CD14-positive monocyte (primary cell): ENCODE results near the gene SEMA3E. TPM values are rescaled to one million over a fixed set of nuclear protein-coding genes. Genes with fewer than 3 reads are reported as not detected.

Experiments used
- DNase-seq, 3 donors: peaks; one replicate each; pipeline ENCODE4 v3.0.0-alpha.2; 2011 to 2022
- H2AFZ ChIP-seq: 2 replicates; pipeline ENCODE4 v1.6.0; 2012; ENCODE audit warnings: mild to moderate bottlenecking, low read depth, low read length, inconsistent platforms; ENCODE audit not compliant: insufficient read depth, poor library complexity, severe bottlenecking
- H3K27ac ChIP-seq, 2 donors: 1 replicate in 1 of 2; 2 replicates in 1 of 2; pipeline ENCODE4 v1.5.1; 2012 to 2013; ENCODE audit warnings: low read length in 2 of 2, control low read depth in 1 of 2, inconsistent platforms in 1 of 2, low read depth in 1 of 2, mild to moderate bottlenecking in 1 of 2
- H3K27me3 ChIP-seq, 2 donors: one replicate each; pipeline versions ENCODE4 v1.6.0 to v1.6.1; 2011 to 2013; ENCODE audit warnings: low read length in 2 of 2; ENCODE audit not compliant: control insufficient read depth in 2 of 2, insufficient read depth in 2 of 2
- H3K36me3 ChIP-seq, 2 donors: replicated peaks in 1 of 2; 1 replicate in 1 of 2; 2 replicates in 1 of 2; pipeline versions ENCODE4 v1.5.1 to v1.6.1; 2012 to 2013; ENCODE audit warnings: low read length in 2 of 2, control low read depth in 1 of 2, inconsistent platforms in 1 of 2, mild to moderate bottlenecking in 1 of 2; ENCODE audit not compliant: insufficient read depth in 2 of 2, control insufficient read depth in 1 of 2
- H3K4me1 ChIP-seq, 2 donors: 1 replicate in 1 of 2; 2 replicates in 1 of 2; pipeline versions ENCODE4 v1.5.1 to v1.6.1; 2012 to 2013; ENCODE audit warnings: low read length in 2 of 2, control low read depth in 1 of 2, inconsistent platforms in 1 of 2, mild to moderate bottlenecking in 1 of 2, moderate library complexity in 1 of 2; ENCODE audit not compliant: insufficient read depth in 2 of 2, control insufficient read depth in 1 of 2
- H3K4me2 ChIP-seq: replicated peaks from 2 replicates; pipeline ENCODE3; 2012; ENCODE audit warnings: low read length, moderate library complexity, mild to moderate bottlenecking; ENCODE audit not compliant: poor library complexity, severe bottlenecking; ENCODE audit errors: extremely low read depth
- H3K4me3 ChIP-seq, 3 experiments: fragments of 200-600 bp in 1 of 3; sonication (generic) in 1 of 3; replicated peaks in 1 of 3; 1 replicate in 2 of 3; 2 replicates in 1 of 3; pipeline ENCODE4 v1.5.1; 2011 to 2013; ENCODE audit warnings: low read length in 3 of 3, mild to moderate bottlenecking in 3 of 3, control low read depth in 2 of 3, low read depth in 2 of 3, inconsistent platforms in 1 of 3, moderate library complexity in 1 of 3
- H3K79me2 ChIP-seq: 2 replicates; pipeline ENCODE4 v1.6.0; 2012; ENCODE audit warnings: mild to moderate bottlenecking, control low read depth, inconsistent platforms, low read length, moderate library complexity; ENCODE audit not compliant: insufficient read depth
- H3K9ac ChIP-seq: 2 replicates; pipeline ENCODE4 v1.6.0; 2017; ENCODE audit warnings: low read length, mild to moderate bottlenecking; ENCODE audit not compliant: insufficient read depth, poor library complexity, severe bottlenecking
- H3K9me3 ChIP-seq, 2 donors: replicated peaks in 1 of 2; 1 replicate in 1 of 2; 2 replicates in 1 of 2; pipeline versions ENCODE4 v1.5.1 to v1.6.1; 2012 to 2013; ENCODE audit warnings: low read length in 2 of 2, control low read depth in 1 of 2; ENCODE audit not compliant: control insufficient read depth in 1 of 2, insufficient read depth in 1 of 2
- H4K20me1 ChIP-seq: 2 replicates; pipeline ENCODE4 v1.6.0; 2012; ENCODE audit warnings: mild to moderate bottlenecking, low read length, control low read depth, moderate library complexity; ENCODE audit not compliant: insufficient read depth
- H3K27ac Mint-ChIP-seq, 7 donors: one replicate each; pipeline ENCODE4 v1.8.0; 2020; ENCODE audit warnings: mild to moderate bottlenecking in 7 of 7, mixed read lengths in 7 of 7, moderate library complexity in 6 of 7, inconsistent platforms in 2 of 7
- H3K27me3 Mint-ChIP-seq, 3 donors: one replicate each; pipeline ENCODE4 v1.8.0; 2021 to 2022; ENCODE audit warnings: low read depth in 3 of 3, mild to moderate bottlenecking in 3 of 3, mixed read lengths in 3 of 3, moderate library complexity in 3 of 3, inconsistent platforms in 1 of 3
- H3K36me3 Mint-ChIP-seq, 2 donors: one replicate each; pipeline ENCODE4 v1.8.0; 2020; ENCODE audit warnings: mixed read lengths in 2 of 2, inconsistent platforms in 1 of 2, mild to moderate bottlenecking in 1 of 2
- H3K4me1 Mint-ChIP-seq: one replicate; pipeline ENCODE4 v1.8.0; 2020; ENCODE audit warnings: mild to moderate bottlenecking, mixed read lengths
- H3K4me3 Mint-ChIP-seq, 2 donors: one replicate each; pipeline ENCODE4 v1.8.0; 2020; ENCODE audit warnings: mild to moderate bottlenecking in 2 of 2, mixed read lengths in 2 of 2, moderate library complexity in 1 of 2
- H3K9me3 Mint-ChIP-seq, 7 donors: one replicate each; pipeline ENCODE4 v1.8.0; 2020 to 2022; ENCODE audit warnings: mixed read lengths in 7 of 7, mild to moderate bottlenecking in 6 of 7, moderate library complexity in 6 of 7, inconsistent platforms in 2 of 7
- WGBS: methylation state at CpG from one replicate; pipeline ENCODE4 v1.1.5; 2013; ENCODE audit warnings: missing lambda C conversion rate; ENCODE audit not compliant: insufficient coverage; 5-methylcytosine and 5-hydroxymethylcytosine counted together
- intact Hi-C, 2 donors: fragments of 100-400 bp; cut with micrococcal nuclease; formaldehyde crosslinking; loops; one replicate each; pipeline versions ENCODE4 v1.15.0 to v1.15.1; 2023
- polyA plus RNA-seq, 3 donors: library from polyadenylated mRNA; depleted of rRNA in 1 of 3; unstranded in 2 of 3; stranded (reverse) in 1 of 3; fragments of 300-500 nt in 2 of 3; fragments of >200 nt in 1 of 3; fragmentation: Illumina TruSeq in 2 of 3; gene quantifications; 1 replicate in 2 of 3; 2 replicates in 1 of 3; pipeline ENCODE4 v1.2.3, GENCODE V29; 2012 to 2021
- TF ChIP-seq, protein P1 (sequence below): fragments of 200-600 bp; IDR thresholded peaks from one replicate; pipeline ENCODE4 v1.8.0; 2022; ENCODE audit warnings: antibody characterized with exemption, mild to moderate bottlenecking

The SEMA3E gene
- polyA plus RNA-seq, 3 donors = not detected

DNA sequence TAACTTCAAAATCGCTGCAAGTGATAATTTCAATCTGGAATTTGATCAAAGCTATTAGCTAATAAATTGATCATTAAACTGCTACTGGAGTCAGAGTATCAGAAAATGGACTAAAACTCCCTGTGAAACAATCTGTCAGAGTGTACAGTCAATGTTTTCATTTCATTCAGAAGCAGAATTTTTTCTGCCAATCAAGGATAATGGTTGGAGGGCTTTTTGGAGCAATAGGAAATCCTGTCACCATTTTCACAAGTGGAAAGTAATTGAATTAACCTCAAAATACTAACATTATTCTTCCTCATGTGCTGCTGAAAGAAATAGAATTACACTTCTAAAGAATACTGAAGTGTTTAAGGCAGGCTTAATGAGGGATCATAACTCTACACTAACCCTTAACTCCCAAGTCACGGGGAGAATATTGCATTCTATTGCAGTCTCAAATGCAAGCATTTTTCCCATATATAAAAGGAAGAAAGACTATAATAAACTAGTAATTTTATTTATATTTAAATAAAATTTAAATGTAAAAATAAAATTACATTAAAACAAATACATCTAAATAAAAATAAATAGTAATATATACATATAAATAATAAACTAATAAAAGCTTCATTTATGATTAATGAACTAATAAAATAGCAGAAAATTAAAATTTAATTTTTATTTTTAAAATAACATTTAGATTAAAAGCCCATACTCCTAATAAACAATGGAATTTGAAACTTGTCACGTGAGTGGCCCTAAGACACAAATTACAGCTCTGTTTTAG lies 67.1 kb downstream of the SEMA3E start:
- TF ChIP-seq, protein P1, sequence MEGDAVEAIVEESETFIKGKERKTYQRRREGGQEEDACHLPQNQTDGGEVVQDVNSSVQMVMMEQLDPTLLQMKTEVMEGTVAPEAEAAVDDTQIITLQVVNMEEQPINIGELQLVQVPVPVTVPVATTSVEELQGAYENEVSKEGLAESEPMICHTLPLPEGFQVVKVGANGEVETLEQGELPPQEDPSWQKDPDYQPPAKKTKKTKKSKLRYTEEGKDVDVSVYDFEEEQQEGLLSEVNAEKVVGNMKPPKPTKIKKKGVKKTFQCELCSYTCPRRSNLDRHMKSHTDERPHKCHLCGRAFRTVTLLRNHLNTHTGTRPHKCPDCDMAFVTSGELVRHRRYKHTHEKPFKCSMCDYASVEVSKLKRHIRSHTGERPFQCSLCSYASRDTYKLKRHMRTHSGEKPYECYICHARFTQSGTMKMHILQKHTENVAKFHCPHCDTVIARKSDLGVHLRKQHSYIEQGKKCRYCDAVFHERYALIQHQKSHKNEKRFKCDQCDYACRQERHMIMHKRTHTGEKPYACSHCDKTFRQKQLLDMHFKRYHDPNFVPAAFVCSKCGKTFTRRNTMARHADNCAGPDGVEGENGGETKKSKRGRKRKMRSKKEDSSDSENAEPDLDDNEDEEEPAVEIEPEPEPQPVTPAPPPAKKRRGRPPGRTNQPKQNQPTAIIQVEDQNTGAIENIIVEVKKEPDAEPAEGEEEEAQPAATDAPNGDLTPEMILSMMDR = no peak
- Mint-ChIP-seq H3K36me3 (no peaks in the 10 kb centered on the region), H3K4me3 (no peak overlapping the region), H3K9me3 (peaks cover 0 to 3% (median 0%) of the 10 kb centered on the region in 7 donors), H3K27ac (no peak overlapping the region), H3K27me3 (no peaks in the 10 kb centered on the region), H3K4me1 (no peaks in the 10 kb centered on the region)
- intact Hi-C loops = no loop called here
- no peak for DNase-seq
- no peak overlapping the region for H3K4me2 ChIP-seq
- no CpG with 5 or more reads among the region's 3 CpGs for WGBS
- no peaks in the 10 kb centered on the region for H3K9me3 ChIP-seq
- H3K4me3 ChIP-seq = no peak overlapping the region
- no peaks in the 10 kb centered on the region for H4K20me1 ChIP-seq
- H3K27me3 ChIP-seq = no peaks in the 10 kb centered on the region
- H3K36me3 ChIP-seq = no peaks in the 10 kb centered on the region
- no peaks in the 10 kb centered on the region for H3K4me1 ChIP-seq
- H3K79me2 ChIP-seq = no peaks in the 10 kb centered on the region
- H3K9ac ChIP-seq = no peak overlapping the region
- no peak overlapping the region for H3K27ac ChIP-seq
- no peak overlapping the region for H2AFZ ChIP-seq

DNA sequence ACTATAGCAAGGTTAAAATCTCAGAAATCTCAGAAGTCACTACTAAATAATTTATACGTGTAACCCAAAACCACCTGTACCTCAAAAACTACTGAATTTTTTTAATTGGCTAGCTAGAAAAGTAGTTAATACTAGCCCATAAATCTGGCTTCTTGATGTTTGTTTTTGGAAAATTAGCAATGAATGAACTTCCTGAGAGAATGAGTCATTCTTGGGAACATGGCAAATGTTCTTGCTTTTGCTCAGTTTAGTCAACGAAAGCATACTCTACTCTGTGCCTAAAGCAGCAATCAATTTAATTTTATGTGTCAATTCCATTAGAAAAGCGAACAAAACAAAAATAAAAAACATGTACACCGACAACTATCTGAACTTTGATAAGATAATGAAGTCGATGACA lies 69.2 kb downstream of the SEMA3E start:
- Mint-ChIP-seq H3K4me3 (no peak overlapping the region), H3K27ac (no peak overlapping the region), H3K9me3 (peaks cover 0 to 3% (median 0%) of the 10 kb centered on the region in 7 donors), H3K27me3 (no peaks in the 10 kb centered on the region), H3K36me3 (no peaks in the 10 kb centered on the region), H3K4me1 (no peaks in the 10 kb centered on the region)
- no peaks in the 10 kb centered on the region for H3K79me2 ChIP-seq
- no peaks in the 10 kb centered on the region for H3K27me3 ChIP-seq
- H3K9ac ChIP-seq = no peak overlapping the region
- H4K20me1 ChIP-seq = no peaks in the 10 kb centered on the region
- H3K4me2 ChIP-seq = no peak overlapping the region
- no peaks in the 10 kb centered on the region for H3K9me3 ChIP-seq
- DNase-seq = no peak
- H3K27ac ChIP-seq = no peak overlapping the region
- TF ChIP-seq, protein P1 = no peak
- no peaks in the 10 kb centered on the region for H3K36me3 ChIP-seq
- intact Hi-C loops = no loop called here
- no CpG with 5 or more reads among the region's 5 CpGs for WGBS
- H3K4me3 ChIP-seq = no peak overlapping the region
- no peak overlapping the region for H2AFZ ChIP-seq
- H3K4me1 ChIP-seq = no peaks in the 10 kb centered on the region
